ENCODE results near the gene ECE2.

DNA sequence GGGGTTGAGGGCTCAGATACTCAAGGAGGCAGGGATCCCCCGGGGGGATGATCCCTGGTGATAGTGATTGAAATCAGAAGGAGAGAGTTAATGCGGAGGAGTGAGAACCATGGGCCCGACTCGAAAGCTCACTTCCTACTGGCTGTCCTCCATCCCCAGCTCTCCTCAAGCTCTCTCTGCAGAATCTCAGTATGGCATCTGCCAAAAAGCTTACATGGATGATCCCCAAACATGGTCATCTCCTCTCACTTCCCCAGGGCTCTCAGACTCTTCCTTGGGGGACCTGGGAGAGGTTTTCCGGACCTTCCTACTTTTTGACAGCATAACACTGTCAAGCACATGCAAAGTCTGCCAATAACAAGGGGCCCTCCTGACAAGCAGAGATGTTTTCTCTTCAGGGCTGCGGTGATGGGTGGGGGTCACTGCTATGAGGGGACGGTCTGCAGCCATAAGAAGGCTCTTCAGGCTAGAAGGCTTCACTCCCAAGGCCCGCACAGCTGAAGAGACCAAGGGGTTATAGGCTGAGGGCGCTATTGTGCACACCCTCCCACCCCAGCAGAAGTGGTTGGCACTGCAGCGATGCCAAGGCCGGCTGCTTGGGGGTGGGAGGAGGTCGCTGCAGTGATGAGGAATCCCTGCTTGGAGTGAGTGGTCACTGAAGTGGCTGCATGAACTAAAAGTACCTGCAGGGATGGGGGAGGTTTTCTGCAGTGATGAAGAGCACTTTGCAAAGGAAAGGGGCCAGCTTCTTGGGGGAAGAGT lies 47.3 kb upstream of the ECE2 start:
- TF ChIP-seq ZNF585B (tag by site-specific recombination; IDR thresholded peaks at IDR 0.05) (no peak), WT1 (tag by site-specific recombination; IDR thresholded peaks at IDR 0.05) (no peak), ATF2 (tag by site-specific recombination; IDR thresholded peaks at IDR 0.05; ENCODE audit: low read depth) (no peak), ZNF10 (tag by site-specific recombination; IDR thresholded peaks at IDR 0.05) (no peak), ZNF837 (tag by site-specific recombination; IDR thresholded peaks at IDR 0.05) (no peak), ZNF626 (tag by site-specific recombination; IDR thresholded peaks at IDR 0.05) (no peak)
- TF ChIP-seq, protein P1, sequence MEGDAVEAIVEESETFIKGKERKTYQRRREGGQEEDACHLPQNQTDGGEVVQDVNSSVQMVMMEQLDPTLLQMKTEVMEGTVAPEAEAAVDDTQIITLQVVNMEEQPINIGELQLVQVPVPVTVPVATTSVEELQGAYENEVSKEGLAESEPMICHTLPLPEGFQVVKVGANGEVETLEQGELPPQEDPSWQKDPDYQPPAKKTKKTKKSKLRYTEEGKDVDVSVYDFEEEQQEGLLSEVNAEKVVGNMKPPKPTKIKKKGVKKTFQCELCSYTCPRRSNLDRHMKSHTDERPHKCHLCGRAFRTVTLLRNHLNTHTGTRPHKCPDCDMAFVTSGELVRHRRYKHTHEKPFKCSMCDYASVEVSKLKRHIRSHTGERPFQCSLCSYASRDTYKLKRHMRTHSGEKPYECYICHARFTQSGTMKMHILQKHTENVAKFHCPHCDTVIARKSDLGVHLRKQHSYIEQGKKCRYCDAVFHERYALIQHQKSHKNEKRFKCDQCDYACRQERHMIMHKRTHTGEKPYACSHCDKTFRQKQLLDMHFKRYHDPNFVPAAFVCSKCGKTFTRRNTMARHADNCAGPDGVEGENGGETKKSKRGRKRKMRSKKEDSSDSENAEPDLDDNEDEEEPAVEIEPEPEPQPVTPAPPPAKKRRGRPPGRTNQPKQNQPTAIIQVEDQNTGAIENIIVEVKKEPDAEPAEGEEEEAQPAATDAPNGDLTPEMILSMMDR (tag by site-specific recombination; IDR thresholded peaks at IDR 0.05), result no peak
- TF ChIP-seq, protein P2, sequence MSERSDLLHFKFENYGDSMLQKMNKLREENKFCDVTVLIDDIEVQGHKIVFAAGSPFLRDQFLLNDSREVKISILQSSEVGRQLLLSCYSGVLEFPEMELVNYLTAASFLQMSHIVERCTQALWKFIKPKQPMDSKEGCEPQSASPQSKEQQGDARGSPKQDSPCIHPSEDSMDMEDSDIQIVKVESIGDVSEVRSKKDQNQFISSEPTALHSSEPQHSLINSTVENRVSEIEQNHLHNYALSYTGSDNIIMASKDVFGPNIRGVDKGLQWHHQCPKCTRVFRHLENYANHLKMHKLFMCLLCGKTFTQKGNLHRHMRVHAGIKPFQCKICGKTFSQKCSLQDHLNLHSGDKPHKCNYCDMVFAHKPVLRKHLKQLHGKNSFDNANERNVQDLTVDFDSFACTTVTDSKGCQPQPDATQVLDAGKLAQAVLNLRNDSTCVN (tag by site-specific recombination; optimal IDR thresholded peaks at IDR 0.05), result no peak

All from HEK293 (cell line).